WTC11 (cell line): ENCODE results near the gene TEP1. TPM values are rescaled to one million over a fixed set of nuclear protein-coding genes. Genes with fewer than 3 reads are reported as not detected.

ENCODE experiments used
- total RNA-seq: library from RNA; stranded (reverse); gene quantifications from 3 replicates; pipeline ENCODE4 v1.2.3, GENCODE V29; 2021

The TEP1 gene
- total RNA-seq, 1 experiment from 2014 or later, result 16.0 TPM

Other genes with a start within 250 kb of the TEP1 start
- gene OR11G2, start 222.6 kb downstream of the TEP1 start, total RNA-seq, result not detected in 3 replicates
- gene OR11H6, start 189.8 kb downstream of the TEP1 start, total RNA-seq, result not detected in 3 replicates
- not detected in 3 replicates for gene OR11H7, start 184.5 kb downstream of the TEP1 start, total RNA-seq
- not detected in 3 replicates for gene OR11H4, start 174.2 kb downstream of the TEP1 start, total RNA-seq
- gene TTC5, start 107.5 kb downstream of the TEP1 start, total RNA-seq, result 15.9 to 19.2 TPM (median 18.1 TPM) in 3 replicates
- 149 to 155 TPM (median 151 TPM) in 3 replicates for gene CCNB1IP1, start 80.2 kb downstream of the TEP1 start, total RNA-seq
- gene PARP2, start 69.9 kb downstream of the TEP1 start, total RNA-seq, result 34.5 to 37.1 TPM (median 36.8 TPM) in 3 replicates
- gene KLHL33, start 22.7 kb upstream of the TEP1 start, total RNA-seq, result 0.07 to 0.18 TPM (median 0.17 TPM) in 3 replicates
- gene OSGEP, start 41.3 kb upstream of the TEP1 start, total RNA-seq, result 33.3 to 40.0 TPM (median 37.3 TPM) in 3 replicates
- gene APEX1, start 41.7 kb upstream of the TEP1 start, total RNA-seq, result 299 to 324 TPM (median 308 TPM) in 3 replicates
- gene PIP4P1, start 47.9 kb upstream of the TEP1 start, total RNA-seq, result 28.3 to 34.1 TPM (median 29.7 TPM) in 3 replicates
- gene PNP, start 55.9 kb upstream of the TEP1 start, total RNA-seq, result 72.7 to 95.8 TPM (median 75.0 TPM) in 3 replicates
- gene RNASE10, start 92.0 kb upstream of the TEP1 start, total RNA-seq, result 0.82 to 1.2 TPM (median 1.0 TPM) in 3 replicates
- 0.14 TPM in 1 of 3 replicates, not detected in the others for gene RNASE9, start 147.5 kb upstream of the TEP1 start, total RNA-seq
- not detected in 3 replicates for gene RNASE11, start 174.5 kb upstream of the TEP1 start, total RNA-seq
- gene RNASE12, start 177.9 kb upstream of the TEP1 start, total RNA-seq, result not detected in 3 replicates
- gene OR6S1, start 228.2 kb upstream of the TEP1 start, total RNA-seq, result not detected in 3 replicates